H4 (cell line): ENCODE measurements around the gene SMAD3. TPM values are rescaled to one million over a fixed set of nuclear protein-coding genes. Genes with fewer than 3 reads are reported as not detected.
A peak's percentile ranks its signal among the peaks of the same experiment; 100 is the strongest.

Source experiments
- DNase-seq: peaks from one replicate; pipeline ENCODE4 v3.0.0-alpha.2; 2015; ENCODE audit warnings: low spot score
- total RNA-seq: library from RNA; depleted of rRNA; stranded (reverse); fragments of >200 nt; shearing (Covaris generic); gene quantifications from 2 replicates; pipeline ENCODE4 v1.2.3, GENCODE V29; 2014

The SMAD3 gene
- total RNA-seq, 1 experiment from 2014 or later: 38.5 TPM

DNA sequence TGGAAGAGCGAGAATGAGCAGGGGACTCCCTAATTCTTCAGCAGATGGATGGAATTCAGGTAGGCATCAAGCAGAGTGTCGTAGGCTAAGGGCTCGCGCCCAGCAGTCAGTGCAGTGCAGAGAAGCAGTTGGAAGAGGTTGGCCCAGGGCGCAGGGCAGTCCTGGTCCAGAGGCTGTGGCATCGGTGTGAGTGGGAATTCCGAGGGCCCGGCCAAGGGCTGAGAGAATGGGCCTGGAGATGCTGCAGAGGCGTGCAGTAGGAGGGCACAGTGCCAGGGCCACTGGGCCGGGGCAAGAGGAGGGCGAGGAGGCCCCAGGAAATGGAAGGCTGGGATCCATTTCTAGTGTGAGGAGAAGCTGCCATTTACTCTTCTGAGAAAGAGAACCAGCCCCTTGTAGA, 114.6 kb downstream of the SMAD3 start:
- DNase-seq: no peak

DNA sequence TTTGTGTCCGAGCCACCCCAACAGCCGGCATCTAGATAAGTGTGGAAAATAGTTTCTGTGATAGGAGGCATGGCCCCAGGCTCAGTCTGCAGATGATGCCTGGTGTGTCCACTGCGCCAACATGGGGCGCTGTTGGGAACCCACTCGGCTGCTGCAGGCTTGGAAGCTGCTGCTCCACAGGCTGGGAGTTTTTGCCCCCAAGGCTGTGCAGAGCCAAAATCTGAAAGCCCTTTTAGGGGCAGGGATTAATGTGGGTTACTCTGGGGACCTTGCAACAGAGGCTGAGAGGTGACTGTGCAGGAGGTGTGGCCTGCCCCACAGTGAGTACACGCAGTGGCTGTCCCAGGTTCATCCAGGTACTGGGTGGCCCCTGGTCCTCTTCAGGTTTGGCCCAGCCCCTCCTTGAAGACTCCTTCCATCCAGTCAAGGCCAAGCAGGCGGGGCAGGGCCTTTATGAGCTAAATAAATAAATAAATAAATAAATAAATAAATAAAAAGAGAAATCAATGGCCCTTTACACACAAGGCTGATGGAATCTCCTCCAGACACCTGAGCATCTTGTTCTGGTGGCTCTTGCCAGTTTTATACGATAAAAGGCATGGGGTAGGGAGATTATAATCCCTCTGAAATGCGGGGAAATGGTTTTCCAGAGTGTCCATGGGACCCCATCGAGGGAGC, 115.3 kb downstream of the SMAD3 start:
- no peak for DNase-seq

DNA sequence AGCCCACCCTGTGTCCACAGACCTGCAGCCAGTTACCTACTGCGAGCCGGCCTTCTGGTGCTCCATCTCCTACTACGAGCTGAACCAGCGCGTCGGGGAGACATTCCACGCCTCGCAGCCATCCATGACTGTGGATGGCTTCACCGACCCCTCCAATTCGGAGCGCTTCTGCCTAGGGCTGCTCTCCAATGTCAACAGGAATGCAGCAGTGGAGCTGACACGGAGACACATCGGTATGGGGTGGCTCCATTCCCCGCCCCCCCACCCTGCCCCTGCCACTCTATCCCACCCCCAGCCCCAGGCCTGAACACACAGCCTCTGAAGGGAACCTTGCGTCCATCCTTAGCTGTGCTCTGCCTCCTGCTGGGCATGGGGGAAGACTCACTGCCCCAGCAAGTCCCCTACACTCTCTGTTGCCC, 115.8 kb downstream of the SMAD3 start:
- no peak for DNase-seq

DNA sequence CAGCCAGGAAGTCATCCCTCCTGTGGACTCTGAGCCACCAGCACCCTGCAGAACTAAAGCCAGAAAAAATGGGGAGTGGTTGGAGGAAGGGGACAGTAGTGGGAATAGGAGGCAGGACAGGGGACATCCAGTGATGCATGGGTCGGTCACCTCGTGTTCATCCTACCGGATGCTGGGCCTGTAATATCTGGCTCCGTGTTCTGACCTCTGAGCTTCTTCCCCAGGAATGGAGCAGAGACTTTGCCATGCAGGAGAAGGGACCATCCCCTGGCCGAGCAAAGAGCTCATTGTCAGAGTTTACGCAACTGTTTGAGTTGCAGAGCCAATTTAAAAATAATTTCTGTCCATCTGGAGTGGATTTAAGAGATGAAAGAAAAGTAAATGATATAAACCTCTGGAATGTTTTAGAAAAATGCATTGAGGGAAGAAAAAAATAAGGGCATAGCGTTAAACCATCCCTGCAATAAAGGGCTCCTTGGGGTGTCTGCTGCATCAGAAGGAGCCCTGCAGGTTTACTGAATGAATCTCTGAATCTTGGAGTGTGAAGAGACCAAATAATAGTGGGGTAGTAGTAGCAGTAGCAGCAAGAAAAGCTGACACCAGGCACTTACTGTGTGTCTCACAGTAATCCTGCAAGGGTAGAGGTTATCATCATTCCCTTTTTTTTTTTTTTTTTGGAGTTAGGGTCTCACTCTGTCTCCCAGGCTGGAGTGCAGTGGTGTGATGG, 118.2 kb downstream of the SMAD3 start:
- no peak for DNase-seq

DNA sequence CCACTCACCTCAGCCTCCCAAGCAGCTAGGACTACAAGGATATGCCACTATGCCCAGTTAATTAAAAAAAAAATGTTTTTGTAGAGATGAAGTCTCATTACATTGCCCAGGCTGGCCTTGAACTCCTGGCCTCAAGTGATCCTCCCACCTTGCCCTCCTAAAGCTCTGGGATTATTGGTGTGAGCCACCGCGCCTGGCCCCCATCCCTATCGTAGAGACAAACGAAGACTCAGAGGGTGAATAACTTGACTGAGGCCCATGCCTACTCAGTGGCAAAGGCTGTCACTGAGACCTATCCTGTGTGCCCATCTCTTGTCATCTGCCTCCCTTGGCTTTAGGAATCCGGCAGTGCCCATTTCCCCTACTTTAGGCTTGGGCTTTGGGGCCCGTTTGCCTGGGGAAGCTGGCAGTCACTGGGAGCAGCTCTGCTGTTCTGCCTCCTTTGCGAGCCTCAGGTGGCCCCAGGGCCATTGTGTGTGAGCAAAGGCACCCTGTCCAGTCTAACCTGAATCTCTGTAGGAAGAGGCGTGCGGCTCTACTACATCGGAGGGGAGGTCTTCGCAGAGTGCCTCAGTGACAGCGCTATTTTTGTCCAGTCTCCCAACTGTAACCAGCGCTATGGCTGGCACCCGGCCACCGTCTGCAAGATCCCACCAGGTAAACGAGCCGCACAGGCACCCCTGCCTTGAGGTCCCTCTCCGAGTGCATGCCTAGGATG, 119.0 kb downstream of the SMAD3 start:
- no peak for DNase-seq

DNA sequence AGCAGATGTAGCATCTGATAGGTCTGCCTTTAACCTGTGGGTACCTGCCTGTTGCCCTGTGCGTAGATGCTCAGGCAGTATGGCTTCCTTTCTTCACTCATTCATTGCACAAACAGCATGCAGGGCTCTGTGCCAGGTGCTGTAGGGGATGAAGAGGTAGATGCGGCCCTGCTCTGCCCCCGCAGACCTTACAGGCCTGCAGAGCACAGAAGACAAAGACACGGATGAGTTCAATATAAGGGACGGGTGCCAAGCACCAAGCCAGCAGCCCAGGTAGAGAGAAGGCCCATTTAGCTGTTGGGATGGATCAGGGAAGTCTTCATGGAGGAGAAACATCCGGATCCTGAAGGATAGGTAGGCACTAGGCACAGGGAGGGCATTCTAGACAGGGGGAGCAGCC, 119.6 kb downstream of the SMAD3 start:
- DNase-seq: no peak

DNA sequence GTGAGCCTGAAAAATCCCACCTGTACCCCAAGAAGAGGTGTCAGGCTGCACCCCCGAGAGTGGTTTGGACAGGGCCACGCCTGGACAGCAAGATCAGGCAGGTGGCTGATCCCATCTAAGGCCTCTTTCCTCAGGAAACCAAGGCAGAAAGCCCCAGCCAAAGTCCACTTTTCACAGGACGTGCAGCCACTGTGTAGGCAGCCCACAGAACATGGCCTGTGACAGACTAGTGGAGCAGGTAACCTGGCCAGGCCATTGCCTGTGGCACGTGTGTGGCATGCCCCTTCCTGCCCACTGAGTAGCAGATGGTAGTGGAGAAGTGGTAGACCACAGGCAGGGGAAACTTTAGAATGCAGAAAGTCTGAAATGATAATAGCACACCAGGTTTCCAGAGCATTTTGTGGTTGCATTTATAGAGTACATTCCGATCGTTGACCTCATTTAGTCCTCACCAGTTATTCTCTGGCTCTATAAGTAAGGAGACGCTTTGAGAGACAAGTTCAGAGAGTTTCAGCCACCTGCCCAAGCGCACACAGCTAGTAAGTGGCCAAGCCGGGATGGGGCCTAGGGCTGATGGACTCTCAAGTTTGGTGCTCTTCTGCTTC, 120.3 kb downstream of the SMAD3 start:
- peak; percentile 37 for DNase-seq

DNA sequence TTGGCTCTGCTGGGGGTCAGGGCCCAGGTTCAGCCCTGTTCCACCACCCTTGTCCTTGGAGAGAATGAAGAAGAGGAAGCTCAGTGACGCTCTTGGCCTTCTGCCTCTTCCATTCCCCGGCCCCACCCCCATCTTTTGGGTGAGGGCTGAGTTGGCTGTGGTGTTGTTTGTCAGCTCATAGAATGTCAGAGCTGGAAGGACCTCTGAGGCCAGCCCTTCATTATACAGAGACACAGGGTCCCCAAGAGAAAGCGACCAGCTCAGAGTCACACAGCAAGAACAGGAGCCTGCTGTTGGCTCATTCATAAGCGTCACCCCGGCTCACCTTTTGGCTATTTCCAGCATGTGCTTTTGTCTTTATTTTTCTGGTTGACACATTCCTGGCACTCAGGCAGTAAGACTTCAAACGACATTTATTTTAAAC, 120.8 kb downstream of the SMAD3 start:
- DNase-seq: no peak

DNA sequence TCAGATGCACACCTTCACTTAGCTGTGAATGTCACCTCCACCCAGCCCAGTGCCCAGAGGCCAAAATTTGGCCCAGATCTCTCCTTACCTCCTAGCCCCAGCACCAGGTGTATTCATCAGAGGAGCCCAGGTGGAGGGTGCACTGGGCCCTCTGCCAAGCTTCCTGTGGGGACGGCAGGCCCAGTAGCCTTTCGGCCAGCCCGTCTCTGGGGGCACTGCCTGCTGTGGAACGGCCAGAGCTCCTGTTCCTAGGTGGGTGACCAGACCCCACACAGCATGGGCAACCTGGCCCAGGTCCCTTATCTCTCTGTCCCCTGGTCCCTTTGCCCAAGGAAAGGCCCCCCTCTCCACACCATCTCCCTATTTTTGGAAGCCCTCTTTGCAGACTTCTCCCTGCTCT, 121.3 kb downstream of the SMAD3 start:
- no peak for DNase-seq

DNA sequence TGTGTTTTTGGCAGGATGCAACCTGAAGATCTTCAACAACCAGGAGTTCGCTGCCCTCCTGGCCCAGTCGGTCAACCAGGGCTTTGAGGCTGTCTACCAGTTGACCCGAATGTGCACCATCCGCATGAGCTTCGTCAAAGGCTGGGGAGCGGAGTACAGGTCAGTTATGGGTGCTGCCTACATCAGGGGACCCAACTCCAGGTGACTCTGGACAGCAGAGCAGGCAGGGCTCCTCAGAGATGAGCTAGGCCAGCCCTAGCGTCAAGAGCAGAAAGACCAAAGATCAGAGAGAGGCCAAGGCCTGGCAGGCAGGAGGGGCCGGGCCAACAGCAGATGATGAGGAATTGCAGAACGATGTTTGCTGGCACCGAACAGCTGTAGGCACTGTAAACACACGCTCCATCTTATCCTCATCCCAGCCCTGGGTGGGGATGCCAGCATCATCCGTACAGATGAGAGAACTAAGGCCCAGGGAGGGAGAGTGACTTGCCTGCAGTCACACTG, 122.0 kb downstream of the SMAD3 start:
- no peak for DNase-seq

DNA sequence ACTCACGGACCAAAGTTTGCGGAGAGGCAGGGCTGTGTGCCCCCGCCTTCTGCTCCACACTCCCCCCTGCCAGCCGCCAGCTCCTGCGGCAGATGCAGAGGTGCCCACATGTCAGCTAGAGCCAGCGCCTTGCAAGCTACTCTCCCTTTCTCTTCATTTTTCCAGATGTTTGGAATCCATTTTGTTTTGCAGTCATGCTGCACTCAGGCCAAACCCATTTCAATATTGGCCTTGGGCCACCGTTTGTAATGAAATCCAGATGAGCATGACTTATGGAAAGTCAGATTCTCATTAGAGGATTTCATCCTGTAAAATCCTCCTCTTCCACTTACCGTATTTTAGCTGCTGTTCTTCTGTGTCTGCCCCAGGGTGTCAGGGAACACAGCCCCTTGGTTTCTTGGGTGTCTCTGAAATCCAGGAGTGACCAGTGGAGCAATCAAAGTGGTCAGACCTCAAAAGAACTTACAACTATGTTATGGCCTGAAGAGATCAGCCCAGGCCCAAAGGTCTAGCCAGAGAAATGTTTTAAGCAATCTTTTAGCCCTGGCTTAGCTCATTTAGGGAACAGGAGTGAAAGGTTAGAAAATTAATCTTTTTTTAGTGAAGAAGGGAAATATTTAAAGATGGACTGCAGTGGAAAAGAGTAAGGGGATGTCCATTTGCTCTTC, 123.3 kb downstream of the SMAD3 start:
- DNase-seq: no peak

DNA sequence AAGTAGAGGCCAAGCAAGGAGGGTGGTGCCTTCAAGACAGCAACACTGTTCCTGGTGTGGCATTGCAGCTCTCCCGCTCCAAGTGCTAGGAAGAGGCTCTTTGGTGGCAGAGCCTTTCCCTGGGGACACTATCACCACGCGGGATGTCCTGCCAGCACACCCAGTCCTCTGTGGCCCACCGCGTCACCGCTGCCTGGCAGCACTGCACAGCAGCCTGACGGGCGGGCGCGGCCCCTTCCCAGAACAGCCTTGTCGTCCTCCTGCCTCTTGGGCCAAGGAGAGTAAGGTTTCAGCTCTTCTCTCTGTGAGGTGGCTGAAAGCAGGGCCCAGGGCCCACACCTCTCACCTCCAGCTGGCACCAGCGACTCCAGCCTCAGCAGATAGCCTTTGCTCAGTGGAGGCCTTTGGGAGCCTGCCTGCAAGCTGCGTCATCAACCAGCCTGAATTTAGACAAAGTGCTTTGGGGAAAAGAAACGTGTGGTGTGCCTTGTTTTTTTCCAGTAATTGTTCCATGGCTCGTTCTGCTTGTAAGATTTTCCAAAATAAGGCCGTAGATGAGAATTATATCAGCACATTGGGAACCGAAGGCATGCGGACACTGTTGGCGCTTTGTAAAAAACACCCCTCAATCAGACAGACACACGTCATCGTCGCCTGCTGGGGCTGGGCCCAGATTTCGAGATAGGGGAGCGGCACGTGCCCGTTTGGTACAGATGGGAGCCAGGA, 124.1 kb downstream of the SMAD3 start:
- no peak for DNase-seq

DNA sequence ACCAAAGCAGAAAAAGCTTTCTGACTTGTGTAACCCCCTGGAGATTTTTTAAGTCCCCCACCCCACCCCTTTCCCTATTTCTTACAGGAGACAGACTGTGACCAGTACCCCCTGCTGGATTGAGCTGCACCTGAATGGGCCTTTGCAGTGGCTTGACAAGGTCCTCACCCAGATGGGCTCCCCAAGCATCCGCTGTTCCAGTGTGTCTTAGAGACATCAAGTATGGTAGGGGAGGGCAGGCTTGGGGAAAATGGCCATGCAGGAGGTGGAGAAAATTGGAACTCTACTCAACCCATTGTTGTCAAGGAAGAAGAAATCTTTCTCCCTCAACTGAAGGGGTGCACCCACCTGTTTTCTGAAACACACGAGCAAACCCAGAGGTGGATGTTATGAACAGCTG, 124.9 kb downstream of the SMAD3 start:
- no peak for DNase-seq

DNA sequence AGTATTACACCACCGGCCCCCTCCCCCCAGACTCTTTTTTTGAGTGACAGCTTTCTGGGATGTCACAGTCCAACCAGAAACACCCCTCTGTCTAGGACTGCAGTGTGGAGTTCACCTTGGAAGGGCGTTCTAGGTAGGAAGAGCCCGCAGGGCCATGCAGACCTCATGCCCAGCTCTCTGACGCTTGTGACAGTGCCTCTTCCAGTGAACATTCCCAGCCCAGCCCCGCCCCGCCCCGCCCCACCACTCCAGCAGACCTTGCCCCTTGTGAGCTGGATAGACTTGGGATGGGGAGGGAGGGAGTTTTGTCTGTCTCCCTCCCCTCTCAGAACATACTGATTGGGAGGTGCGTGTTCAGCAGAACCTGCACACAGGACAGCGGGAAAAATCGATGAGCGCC, 125.4 kb downstream of the SMAD3 start:
- no peak for DNase-seq

DNA sequence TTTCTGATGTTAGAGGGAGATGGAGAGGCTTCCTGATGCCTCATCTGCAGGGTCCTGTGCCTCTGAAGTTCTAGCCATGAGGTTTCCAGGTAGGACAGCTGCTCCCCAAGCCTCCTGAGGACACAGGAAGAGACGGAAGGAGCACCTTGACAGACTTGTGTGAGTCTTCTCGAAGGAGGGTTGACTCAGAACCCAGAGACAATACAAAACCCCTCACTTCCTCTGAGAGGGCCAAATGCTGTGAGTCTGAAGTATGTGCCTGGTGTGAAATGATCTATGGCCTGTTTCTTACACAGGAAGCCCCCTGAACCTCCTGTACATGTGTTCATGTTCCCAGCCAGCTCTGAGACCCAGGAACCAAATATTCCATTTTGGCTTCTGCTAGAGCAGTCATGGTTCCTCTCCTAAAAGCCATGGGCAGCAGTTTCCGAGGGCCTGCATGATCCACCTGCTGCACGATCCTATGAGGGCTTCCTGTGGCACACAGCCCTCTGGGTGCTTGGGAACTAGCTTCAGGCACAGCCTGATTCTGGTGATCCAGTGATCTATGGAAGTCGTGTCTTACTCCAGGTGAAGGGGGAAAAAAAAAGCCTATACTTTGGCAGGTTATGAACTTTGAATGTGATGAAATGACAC, 126.9 kb downstream of the SMAD3 start:
- no peak for DNase-seq

DNA sequence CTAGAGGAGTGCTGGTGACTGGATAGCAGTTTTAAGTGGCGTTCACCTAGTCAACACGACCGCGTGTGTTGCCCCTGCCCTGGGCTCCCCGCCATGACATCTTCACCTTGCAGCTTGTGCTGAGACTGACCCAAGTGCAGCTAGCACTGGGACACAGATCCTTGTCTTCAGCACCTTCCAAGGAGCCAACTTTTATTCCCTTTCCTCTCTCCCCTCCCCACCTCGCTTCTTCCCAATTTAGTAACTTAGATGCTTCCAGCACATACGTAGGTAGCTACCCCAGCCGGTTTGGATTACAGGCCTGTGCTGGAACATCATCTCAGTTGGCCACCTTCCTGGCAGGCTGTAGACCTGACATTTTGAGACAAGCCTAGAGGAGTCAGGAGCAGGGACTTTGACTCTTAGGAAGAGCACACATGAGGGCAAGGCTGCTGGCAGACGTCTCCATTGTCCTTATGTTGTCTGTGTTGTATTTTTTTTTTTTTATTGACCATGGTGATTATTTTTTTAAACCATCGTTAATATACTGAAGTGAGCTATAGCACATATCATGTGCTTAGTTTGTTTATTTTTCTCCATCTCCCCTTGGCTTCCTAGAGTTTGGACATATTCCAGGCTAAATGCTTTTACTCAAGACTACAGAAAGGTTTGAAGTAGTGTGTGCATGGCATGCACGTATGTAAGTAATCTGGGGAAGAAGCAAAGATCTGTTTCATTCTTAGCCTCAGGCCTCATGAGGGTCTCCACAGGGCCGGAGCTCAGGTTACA, 128.0 kb downstream of the SMAD3 start:
- no peak for DNase-seq

DNA sequence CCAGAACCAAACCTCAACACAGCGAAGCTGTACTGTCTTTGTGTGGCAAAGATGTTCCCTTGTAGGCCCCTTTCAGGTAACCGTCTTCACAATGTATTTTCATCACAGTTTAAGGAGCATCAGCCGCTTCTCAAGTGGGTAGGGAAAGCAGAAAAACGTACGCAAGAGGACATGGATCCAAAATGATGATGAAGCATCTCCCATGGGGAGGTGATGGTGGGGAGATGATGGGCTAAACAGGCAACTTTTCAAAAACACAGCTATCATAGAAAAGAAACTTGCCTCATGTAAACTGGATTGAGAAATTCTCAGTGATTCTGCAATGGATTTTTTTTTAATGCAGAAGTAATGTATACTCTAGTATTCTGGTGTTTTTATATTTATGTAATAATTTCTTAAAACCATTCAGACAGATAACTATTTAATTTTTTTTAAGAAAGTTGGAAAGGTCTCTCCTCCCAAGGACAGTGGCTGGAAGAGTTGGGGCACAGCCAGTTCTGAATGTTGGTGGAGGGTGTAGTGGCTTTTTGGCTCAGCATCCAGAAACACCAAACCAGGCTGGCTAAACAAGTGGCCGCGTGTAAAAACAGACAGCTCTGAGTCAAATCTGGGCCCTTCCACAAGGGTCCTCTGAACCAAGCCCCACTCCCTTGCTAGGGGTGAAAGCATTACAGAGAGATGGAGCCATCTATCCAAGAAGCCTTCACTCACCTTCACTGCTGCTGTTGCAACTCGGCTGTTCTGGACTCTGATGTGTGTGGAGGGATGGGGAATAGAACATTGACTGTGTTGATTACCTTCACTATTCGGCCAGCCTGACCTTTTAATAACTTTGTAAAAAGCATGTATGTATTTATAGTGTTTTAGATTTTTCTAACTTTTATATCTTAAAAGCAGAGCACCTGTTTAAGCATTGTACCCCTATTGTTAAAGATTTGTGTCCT, 129.0 kb downstream of the SMAD3 start:
- no peak for DNase-seq

DNA sequence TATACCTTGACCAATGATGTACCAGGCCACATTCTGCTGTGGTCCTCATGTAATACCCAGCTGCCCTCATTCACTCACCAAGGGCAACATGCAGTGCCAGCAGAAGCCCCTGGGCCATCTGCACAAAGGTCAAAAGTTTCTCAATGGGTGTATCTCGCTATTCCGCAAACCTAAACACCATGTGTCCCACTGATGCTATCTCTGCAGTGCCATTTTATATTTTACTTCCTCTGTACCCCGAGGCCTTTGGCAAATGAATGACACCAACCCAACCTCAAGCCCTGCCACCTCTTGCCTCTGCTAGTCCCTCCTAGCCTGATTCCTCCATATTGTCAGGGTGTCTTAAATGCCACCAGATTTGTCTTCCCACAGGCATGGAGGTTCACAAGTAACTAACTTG, 129.9 kb downstream of the SMAD3 start:
- DNase-seq: no peak

DNA sequence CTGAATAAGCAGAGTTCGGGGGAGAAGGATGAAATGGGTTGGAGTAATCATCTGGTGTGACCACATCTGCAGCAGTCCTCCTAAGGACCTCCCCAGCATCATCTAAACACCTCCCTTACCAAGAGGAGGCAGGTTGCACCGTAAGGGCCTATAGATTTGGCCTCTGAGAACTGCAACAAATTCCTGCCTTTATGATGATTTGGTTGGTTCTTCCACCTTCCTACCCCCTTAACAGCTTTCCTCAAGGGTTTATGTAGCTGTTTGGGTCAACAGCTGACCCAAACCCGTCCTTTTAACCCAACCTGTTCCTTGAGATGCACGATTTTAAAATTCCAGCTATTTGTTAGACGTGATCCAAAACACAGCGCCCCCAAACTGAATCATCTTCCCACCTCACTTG, 130.8 kb downstream of the SMAD3 start:
- DNase-seq: no peak
